K562 (cell line): ENCODE data around the gene EPC2.

Experiments
- EZH2 ChIP-seq: IDR thresholded peaks from 2 replicates; pipeline ENCODE4 v1.6.1; 2012; ENCODE audit warnings: low read depth, mild to moderate bottlenecking, inconsistent platforms, low read length, borderline replicate concordance
- MCM5 ChIP-seq: fragments of 450-650 bp; IDR thresholded peaks from 2 replicates; pipeline ENCODE4 v1.6.1; 2016; ENCODE audit warnings: low read depth
- SMC3 ChIP-seq: conservative IDR thresholded peaks from 2 replicates; pipeline ENCODE4 v1.6.1; 2011; ENCODE audit warnings: low read depth, low read length, improper control_type of control experiment; ENCODE audit not compliant: insufficient read depth
- SPI1 ChIP-seq: IDR thresholded peaks from 2 replicates; pipeline ENCODE4 v1.6.1; 2011; ENCODE audit warnings: low read depth, low read length, control low read depth, borderline replicate concordance
- TARDBP ChIP-seq: fragments of 450-650 bp; IDR thresholded peaks from 2 replicates; pipeline ENCODE4 v1.6.1; 2016
- U2AF1 ChIP-seq: fragments of 200-400 bp; formaldehyde crosslinking; optimal IDR thresholded peaks from 2 replicates; pipeline ENCODE3; 2017; ENCODE audit warnings: mild to moderate bottlenecking, low read depth, low read length, moderate library complexity
- ZNF133 ChIP-seq: fragments of 250-450 bp; sonication (Bioruptor Pico); IDR thresholded peaks from 2 replicates; pipeline ENCODE4 v1.4.0; 2020; ENCODE audit warnings: mild to moderate bottlenecking
- TF ChIP-seq, protein P1 (sequence below): fragments of 450-650 bp; conservative IDR thresholded peaks from 2 replicates; pipeline ENCODE4 v1.6.1; 2016; ENCODE audit warnings: missing genetic modification characterization, low read depth, mild to moderate bottlenecking, missing compliant biosample characterization, moderate library complexity
- TF ChIP-seq, protein P2 (sequence below): sonication (generic); formaldehyde crosslinking; IDR thresholded peaks from 2 replicates; pipeline ENCODE4 v1.8.1; 2023; ENCODE audit warnings: mild to moderate bottlenecking, missing genetic modification reagents

DNA sequence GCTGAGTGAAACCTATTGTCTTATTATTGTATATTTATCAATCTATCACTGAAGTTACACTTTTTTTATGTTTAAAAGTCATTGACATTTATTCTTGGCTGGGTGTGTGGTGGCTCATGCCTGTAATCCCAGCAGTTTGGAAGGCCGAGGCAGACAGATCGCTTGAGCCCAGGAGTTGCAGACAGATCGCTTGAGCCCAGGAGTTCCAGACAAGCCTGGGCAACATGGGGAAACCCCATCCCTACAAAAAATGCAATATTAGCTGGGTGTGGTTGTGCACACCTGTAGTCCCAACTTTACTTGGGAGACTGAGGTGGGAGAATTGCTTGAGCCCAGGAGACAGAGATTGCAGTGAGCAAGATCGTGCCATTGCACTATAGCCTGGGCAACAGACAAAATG lies 97.8 kb downstream of the EPC2 start:
- no peak for TF ChIP-seq U2AF1
- no peak for TF ChIP-seq SPI1
- no peak for TF ChIP-seq EZH2
- no peak for TF ChIP-seq TARDBP
- TF ChIP-seq, protein P1, sequence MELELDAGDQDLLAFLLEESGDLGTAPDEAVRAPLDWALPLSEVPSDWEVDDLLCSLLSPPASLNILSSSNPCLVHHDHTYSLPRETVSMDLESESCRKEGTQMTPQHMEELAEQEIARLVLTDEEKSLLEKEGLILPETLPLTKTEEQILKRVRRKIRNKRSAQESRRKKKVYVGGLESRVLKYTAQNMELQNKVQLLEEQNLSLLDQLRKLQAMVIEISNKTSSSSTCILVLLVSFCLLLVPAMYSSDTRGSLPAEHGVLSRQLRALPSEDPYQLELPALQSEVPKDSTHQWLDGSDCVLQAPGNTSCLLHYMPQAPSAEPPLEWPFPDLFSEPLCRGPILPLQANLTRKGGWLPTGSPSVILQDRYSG (tag), result no peak
- TF ChIP-seq MCM5, result no peak
- no peak for TF ChIP-seq SMC3
- TF ChIP-seq, protein P2, sequence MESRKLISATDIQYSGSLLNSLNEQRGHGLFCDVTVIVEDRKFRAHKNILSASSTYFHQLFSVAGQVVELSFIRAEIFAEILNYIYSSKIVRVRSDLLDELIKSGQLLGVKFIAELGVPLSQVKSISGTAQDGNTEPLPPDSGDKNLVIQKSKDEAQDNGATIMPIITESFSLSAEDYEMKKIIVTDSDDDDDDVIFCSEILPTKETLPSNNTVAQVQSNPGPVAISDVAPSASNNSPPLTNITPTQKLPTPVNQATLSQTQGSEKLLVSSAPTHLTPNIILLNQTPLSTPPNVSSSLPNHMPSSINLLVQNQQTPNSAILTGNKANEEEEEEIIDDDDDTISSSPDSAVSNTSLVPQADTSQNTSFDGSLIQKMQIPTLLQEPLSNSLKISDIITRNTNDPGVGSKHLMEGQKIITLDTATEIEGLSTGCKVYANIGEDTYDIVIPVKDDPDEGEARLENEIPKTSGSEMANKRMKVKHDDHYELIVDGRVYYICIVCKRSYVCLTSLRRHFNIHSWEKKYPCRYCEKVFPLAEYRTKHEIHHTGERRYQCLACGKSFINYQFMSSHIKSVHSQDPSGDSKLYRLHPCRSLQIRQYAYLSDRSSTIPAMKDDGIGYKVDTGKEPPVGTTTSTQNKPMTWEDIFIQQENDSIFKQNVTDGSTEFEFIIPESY, result no peak
- TF ChIP-seq ZNF133 (CRISPR knock-in tag), result no peak
